Keratinocyte (primary cell): ENCODE measurements around the gene CDKN2B. TPM values are rescaled to one million over a fixed set of nuclear protein-coding genes. Genes with fewer than 3 reads are reported as not detected.

ENCODE experiments used
- DNase-seq: peaks from one replicate; pipeline ENCODE4 v3.0.0-alpha.2; 2011; ENCODE audit warnings: low read depth, missing footprints, low spot score
- FAIRE-seq: peaks from 2 replicates; lab custom pipeline; 2011; peaks lifted over from hg19 to GRCh38; lab: Jason Lieb, UNC
- H2AFZ ChIP-seq: 2 replicates; pipeline ENCODE4 v1.6.0; 2012; ENCODE audit warnings: low read length, control low read depth, inconsistent platforms; ENCODE audit not compliant: control insufficient read depth
- H3K27ac ChIP-seq: 2 replicates; pipeline ENCODE4 v1.5.1; 2011; ENCODE audit warnings: low read length; ENCODE audit not compliant: control insufficient read depth, insufficient read depth
- H3K27me3 ChIP-seq: 3 replicates; pipeline ENCODE4 v1.6.0; 2011; ENCODE audit warnings: low read length; ENCODE audit not compliant: control insufficient read depth, insufficient read depth; ENCODE audit errors: extremely low read depth
- H3K36me3 ChIP-seq, 2 experiments: 2 replicates in 1 of 2; 3 replicates in 1 of 2; pipeline ENCODE4 v1.5.1; 2011; ENCODE audit warnings: low read length in 2 of 2, mild to moderate bottlenecking in 1 of 2; ENCODE audit not compliant: control insufficient read depth in 2 of 2, insufficient read depth in 2 of 2; ENCODE audit errors: extremely low read depth in 1 of 2
- H3K4me1 ChIP-seq: 3 replicates; pipeline ENCODE4 v1.5.1; 2011; ENCODE audit warnings: low read length; ENCODE audit not compliant: control insufficient read depth, insufficient read depth; ENCODE audit errors: extremely low read depth
- H3K4me2 ChIP-seq: 3 replicates; pipeline ENCODE4 v1.6.0; 2011; ENCODE audit warnings: low read depth, low read length; ENCODE audit not compliant: control insufficient read depth, insufficient read depth; ENCODE audit errors: extremely low read depth
- H3K4me3 ChIP-seq, 3 experiments: fragments of 200-600 bp in 1 of 3; sonication (generic) in 1 of 3; 2 replicates in 2 of 3; 3 replicates in 1 of 3; pipeline ENCODE4 v1.5.1; 2011 to 2016; ENCODE audit warnings: low read length in 3 of 3, mild to moderate bottlenecking in 3 of 3, control low read depth in 2 of 3, inconsistent platforms in 1 of 3, low read depth in 1 of 3, mixed read lengths in 1 of 3, mixed run types in 1 of 3, moderate library complexity in 1 of 3; ENCODE audit not compliant: control insufficient read depth in 2 of 3, insufficient read depth in 2 of 3; ENCODE audit errors: extremely low read depth in 1 of 3
- H3K79me2 ChIP-seq: 2 replicates; pipeline ENCODE4 v1.6.0; 2012; ENCODE audit warnings: low read length; ENCODE audit not compliant: control insufficient read depth, insufficient read depth
- H3K9ac ChIP-seq: 3 replicates; pipeline ENCODE4 v1.6.0; 2011; ENCODE audit warnings: low read length; ENCODE audit not compliant: control insufficient read depth, insufficient read depth; ENCODE audit errors: extremely low read depth
- H3K9me1 ChIP-seq: 3 replicates; pipeline ENCODE4 v1.6.0; 2011; ENCODE audit warnings: low read length; ENCODE audit not compliant: control insufficient read depth, insufficient read depth; ENCODE audit errors: extremely low read depth
- H3K9me3 ChIP-seq: 2 replicates; pipeline ENCODE4 v1.5.1; 2012; ENCODE audit warnings: low read depth, low read length; ENCODE audit not compliant: control insufficient read depth
- H4K20me1 ChIP-seq: 3 replicates; pipeline ENCODE4 v1.6.0; 2011; ENCODE audit warnings: low read length; ENCODE audit not compliant: control insufficient read depth, insufficient read depth; ENCODE audit errors: extremely low read depth
- EZH2 ChIP-seq: IDR thresholded peaks from one replicate; pipeline ENCODE4 v1.6.1; 2012; ENCODE audit warnings: inconsistent platforms, mild to moderate bottlenecking, low read length, moderate library complexity
- dilution Hi-C: fragments of 300-500 bp; cut with MboI; formaldehyde crosslinking; loops from one replicate; pipeline ENCODE4 v1.7.0; 2020; ENCODE audit warnings: low sequenced_read_pairs; ENCODE audit not compliant: extremely low pct_ligation_motif_present
- polyA plus RNA-seq, 5 experiments: library from polyadenylated mRNA; depleted of rRNA in 3 of 5; stranded (reverse) in 3 of 5; stranded (forward) in 1 of 5; unstranded in 1 of 5; fragments of >200 nt; gene quantifications; 1 replicate in 1 of 5; 2 replicates in 3 of 5; 3 replicates in 1 of 5; pipeline versions ENCODE4 v1.2.1 to v1.2.3, GENCODE V29; 2011 to 2012; ENCODE audit warnings: missing spikeins in 2 of 5, low read depth in 1 of 5, low replicate concordance in 1 of 5
- TF ChIP-seq, protein P1 (sequence below), 3 experiments: IDR thresholded peaks in 1 of 3; conservative IDR thresholded peaks in 1 of 3; optimal IDR thresholded peaks in 1 of 3; 2 replicates in 2 of 3; 3 replicates in 1 of 3; pipeline versions ENCODE3 to v1.5.1; 2011; ENCODE audit warnings: low read length in 3 of 3, mild to moderate bottlenecking in 3 of 3, moderate library complexity in 2 of 3, control low read depth in 1 of 3, inconsistent platforms in 1 of 3; ENCODE audit not compliant: insufficient read depth in 2 of 3; ENCODE audit errors: extremely low read depth in 1 of 3

The CDKN2B gene
- polyA plus RNA-seq, 1 donor (not counting 4 experiments of a cell fraction or from before 2014, with no cell fraction given) = 19.9 TPM

DNA sequence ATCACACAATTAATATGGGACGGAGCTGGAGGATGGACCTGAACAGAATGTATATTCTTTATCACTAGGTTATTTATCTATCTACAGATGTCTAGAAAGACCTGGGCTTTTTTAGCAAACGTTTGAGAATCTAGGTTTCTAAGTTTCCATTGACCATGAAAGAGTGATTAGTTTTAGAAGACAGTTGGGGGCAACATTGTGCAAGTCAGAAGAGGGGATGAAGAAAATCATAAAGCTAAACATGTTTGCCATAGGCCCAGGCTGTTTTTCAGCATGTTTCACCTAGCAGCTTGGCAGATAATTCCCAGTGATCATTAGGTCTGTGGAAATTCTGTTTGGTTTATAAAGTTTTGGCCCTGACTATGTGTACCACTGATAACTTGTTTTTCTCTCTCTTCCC lies 44.1 kb upstream of the CDKN2B start:
- Histone ChIP-seq H3K27ac (peak overlapping the region; percentile 68), H3K4me1 (peaks cover 34% of the 10 kb centered on the region), H3K79me2 (no peaks in the 10 kb centered on the region), H4K20me1 (no peaks in the 10 kb centered on the region), H3K27me3 (no peaks in the 10 kb centered on the region), H3K9me3 (no peaks in the 10 kb centered on the region), H3K4me2 (peak overlapping the region; percentile 71), H3K9me1 (no peaks in the 10 kb centered on the region), H2AFZ (peak overlapping the region; percentile 53), H3K4me3 (peak overlapping the region in 1 of 3 experiments; percentile 47), H3K36me3 (no peaks in the 10 kb centered on the region), H3K9ac (peak overlapping the region; percentile 26)
- FAIRE-seq (peak; percentile 55), DNase-seq (no peak)
- TF ChIP-seq, protein P1, sequence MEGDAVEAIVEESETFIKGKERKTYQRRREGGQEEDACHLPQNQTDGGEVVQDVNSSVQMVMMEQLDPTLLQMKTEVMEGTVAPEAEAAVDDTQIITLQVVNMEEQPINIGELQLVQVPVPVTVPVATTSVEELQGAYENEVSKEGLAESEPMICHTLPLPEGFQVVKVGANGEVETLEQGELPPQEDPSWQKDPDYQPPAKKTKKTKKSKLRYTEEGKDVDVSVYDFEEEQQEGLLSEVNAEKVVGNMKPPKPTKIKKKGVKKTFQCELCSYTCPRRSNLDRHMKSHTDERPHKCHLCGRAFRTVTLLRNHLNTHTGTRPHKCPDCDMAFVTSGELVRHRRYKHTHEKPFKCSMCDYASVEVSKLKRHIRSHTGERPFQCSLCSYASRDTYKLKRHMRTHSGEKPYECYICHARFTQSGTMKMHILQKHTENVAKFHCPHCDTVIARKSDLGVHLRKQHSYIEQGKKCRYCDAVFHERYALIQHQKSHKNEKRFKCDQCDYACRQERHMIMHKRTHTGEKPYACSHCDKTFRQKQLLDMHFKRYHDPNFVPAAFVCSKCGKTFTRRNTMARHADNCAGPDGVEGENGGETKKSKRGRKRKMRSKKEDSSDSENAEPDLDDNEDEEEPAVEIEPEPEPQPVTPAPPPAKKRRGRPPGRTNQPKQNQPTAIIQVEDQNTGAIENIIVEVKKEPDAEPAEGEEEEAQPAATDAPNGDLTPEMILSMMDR (optimal IDR thresholded peaks at IDR 0.05 in 1 of 3, IDR thresholded peaks at IDR 0.05 in 1 of 3, conservative IDR thresholded peaks at IDR 0.05 in 1 of 3; ENCODE audit: extremely low read depth in 1 of 3, insufficient read depth in 2 of 3, low read length in 3 of 3) = no peak
- TF ChIP-seq EZH2 = no peak
- dilution Hi-C loops = no loop called here

- Histone ChIP-seq H2AFZ (no peak overlapping the region), H4K20me1 (no peaks in the 10 kb centered on the region), H3K4me2 (peak overlapping the region; percentile 71), H3K79me2 (no peaks in the 10 kb centered on the region), H3K4me1 (peaks cover 34% of the 10 kb centered on the region), H3K9me3 (no peaks in the 10 kb centered on the region), H3K9ac (peak overlapping the region; percentile 26), H3K27me3 (no peaks in the 10 kb centered on the region), H3K4me3 (peak overlapping the region in 1 of 3 experiments; percentile 47), H3K36me3 (no peaks in the 10 kb centered on the region), H3K27ac (peak overlapping the region; percentile 68), H3K9me1 (no peaks in the 10 kb centered on the region)
- dilution Hi-C loops = no loop called here
- peak; percentile 98 for FAIRE-seq
- TF ChIP-seq, protein P1 (optimal IDR thresholded peaks at IDR 0.05 in 1 of 3, IDR thresholded peaks at IDR 0.05 in 1 of 3, conservative IDR thresholded peaks at IDR 0.05 in 1 of 3; ENCODE audit: extremely low read depth in 1 of 3, insufficient read depth in 2 of 3, low read length in 3 of 3) = no peak
- TF ChIP-seq EZH2 = no peak
- peak; percentile 75 for DNase-seq
Measured at GRCh38 chr9:22052376-22052945, 43.4 kb upstream of the CDKN2B start.
